Smooth muscle cell (in vitro differentiated cells): ENCODE data around the gene NUP62CL. TPM values are rescaled to one million over a fixed set of nuclear protein-coding genes. Genes with fewer than 3 reads are reported as not detected.

Experiments
- DNase-seq: peaks from one replicate; lab custom pipeline; 2025; ENCODE audit not compliant: unreplicated experiment; lab: John Stamatoyannopoulos, UW
- H2AFZ ChIP-seq: fragments of 200-600 bp; sonication (generic); 2 replicates; pipeline ENCODE4 v1.6.0; 2016; ENCODE audit warnings: antibody characterized with exemption, low read depth, mild to moderate bottlenecking
- H3F3A ChIP-seq: fragments of 200-600 bp; sonication (generic); 2 replicates; pipeline ENCODE4 v1.6.0; 2017; ENCODE audit warnings: antibody characterized with exemption, low read depth
- H3K27ac ChIP-seq: fragments of 200-600 bp; sonication (generic); 2 replicates; pipeline ENCODE4 v1.5.1; 2016; ENCODE audit warnings: low read depth, mild to moderate bottlenecking
- H3K27me3 ChIP-seq: fragments of 200-600 bp; sonication (generic); 2 replicates; pipeline ENCODE4 v1.6.1; 2016; ENCODE audit warnings: low read depth, mild to moderate bottlenecking
- H3K36me3 ChIP-seq: fragments of 200-600 bp; sonication (generic); 2 replicates; pipeline ENCODE4 v1.5.1; 2016; ENCODE audit warnings: low read depth
- H3K4me1 ChIP-seq: fragments of 200-600 bp; sonication (generic); 2 replicates; pipeline ENCODE4 v1.5.1; 2016; ENCODE audit warnings: low read depth
- H3K4me2 ChIP-seq: fragments of 200-600 bp; sonication (generic); 2 replicates; pipeline ENCODE4 v1.6.0; 2016; ENCODE audit warnings: mild to moderate bottlenecking
- H3K4me3 ChIP-seq: fragments of 200-600 bp; sonication (generic); 2 replicates; pipeline ENCODE4 v1.5.1; 2016; ENCODE audit warnings: mild to moderate bottlenecking
- H3K79me2 ChIP-seq: fragments of 200-600 bp; sonication (generic); 2 replicates; pipeline ENCODE4 v1.6.0; 2016; ENCODE audit warnings: low read depth, mild to moderate bottlenecking
- H3K9ac ChIP-seq: fragments of 200-600 bp; sonication (generic); 2 replicates; pipeline ENCODE4 v1.6.0; 2016; ENCODE audit warnings: low read depth
- H3K9me3 ChIP-seq: fragments of 200-600 bp; sonication (generic); replicated peaks from 2 replicates; pipeline ENCODE4 v1.5.1; 2016; ENCODE audit warnings: low read depth
- H4K20me1 ChIP-seq: fragments of 200-600 bp; sonication (generic); 2 replicates; pipeline ENCODE4 v1.6.0; 2016; ENCODE audit warnings: low read depth
- WGBS: methylation state at CpG from one replicate; pipeline ENCODE4 v1.1.7; 2016; ENCODE audit warnings: low lambda C conversion rate; 5-methylcytosine and 5-hydroxymethylcytosine counted together
- polyA plus RNA-seq: library from polyadenylated mRNA; unstranded; fragments of >200 nt; fragmentation: Nextera tagmentation; extraction: Ambion mirVana; gene quantifications from 2 replicates; pipeline ENCODE4 v1.2.1, GENCODE V29; 2016
- small RNA-seq: library from RNA; depleted of rRNA; stranded (forward); fragments of <200 nt; gene quantifications from one replicate; pipeline ENCODE3, GENCODE V24; 2014
- total RNA-seq: library from RNA; depleted of rRNA; stranded (reverse); fragments of >200 nt; gene quantifications from 2 replicates; pipeline ENCODE4 v1.2.3, GENCODE V29; 2014
- TF ChIP-seq, protein P1 (sequence below): fragments of 200-600 bp; sonication (generic); IDR thresholded peaks from 2 replicates; pipeline ENCODE4 v1.5.1; 2017; ENCODE audit warnings: borderline replicate concordance, mild to moderate bottlenecking, antibody characterized with exemption; ENCODE audit not compliant: insufficient read depth, poor library complexity, severe bottlenecking

The NUP62CL gene
- total and polyA plus RNA-seq, 2 experiments from 2014 or later: 2.2 TPM; not detected in 1

DNA sequence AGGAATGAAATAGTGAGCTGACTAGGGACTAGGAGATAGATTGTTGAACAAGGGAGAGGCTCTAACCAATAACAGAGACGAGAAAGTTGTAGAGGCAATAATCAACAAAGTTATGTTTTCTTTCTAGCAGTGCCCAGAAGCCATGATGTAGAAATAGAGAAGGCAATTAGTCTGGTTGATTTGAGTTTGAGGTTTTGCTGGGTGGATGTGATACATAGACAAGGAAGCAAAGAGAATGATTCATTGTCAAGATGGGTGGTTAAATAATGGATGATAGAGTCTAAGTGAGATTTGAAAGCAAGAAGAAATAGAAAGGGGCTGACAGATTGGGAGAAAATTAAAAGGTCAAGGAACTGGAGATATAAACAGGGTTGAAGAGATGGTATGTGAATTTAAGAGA is 98.8 kb downstream of the NUP62CL start:
- 76% methylated on average over 1 of the region's 1 CpG for WGBS

DNA sequence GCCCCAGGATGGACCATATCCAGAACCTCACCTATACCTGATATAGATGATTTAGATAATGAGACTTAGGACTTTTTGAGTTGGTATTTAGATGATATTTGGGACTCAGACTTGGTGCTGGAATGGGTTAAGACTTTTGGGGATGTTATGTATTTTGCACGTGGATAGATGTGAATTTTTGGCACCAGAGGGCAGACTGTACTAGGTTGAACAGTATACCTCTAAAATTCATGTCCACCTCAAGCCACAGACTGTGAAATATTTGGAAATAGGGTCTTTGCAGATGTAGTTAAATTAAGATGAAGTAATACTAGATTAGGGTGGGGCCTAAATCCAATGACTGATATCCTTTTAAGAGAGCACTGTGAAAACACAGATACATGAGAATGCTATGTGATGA is 103.3 kb downstream of the NUP62CL start:
- no peak overlapping the region for H3K27ac ChIP-seq
- no peak overlapping the region for H3K9ac ChIP-seq
- no peaks in the 10 kb centered on the region for H3K9me3 ChIP-seq
- peaks cover 6% of the 10 kb centered on the region for H4K20me1 ChIP-seq
- H3F3A ChIP-seq: no peaks in the 10 kb centered on the region
- H3K27me3 ChIP-seq: no peaks in the 10 kb centered on the region
- no peak overlapping the region for H3K4me3 ChIP-seq
- 21% methylated on average over 1 of the region's 1 CpG for WGBS
- TF ChIP-seq, protein P1, sequence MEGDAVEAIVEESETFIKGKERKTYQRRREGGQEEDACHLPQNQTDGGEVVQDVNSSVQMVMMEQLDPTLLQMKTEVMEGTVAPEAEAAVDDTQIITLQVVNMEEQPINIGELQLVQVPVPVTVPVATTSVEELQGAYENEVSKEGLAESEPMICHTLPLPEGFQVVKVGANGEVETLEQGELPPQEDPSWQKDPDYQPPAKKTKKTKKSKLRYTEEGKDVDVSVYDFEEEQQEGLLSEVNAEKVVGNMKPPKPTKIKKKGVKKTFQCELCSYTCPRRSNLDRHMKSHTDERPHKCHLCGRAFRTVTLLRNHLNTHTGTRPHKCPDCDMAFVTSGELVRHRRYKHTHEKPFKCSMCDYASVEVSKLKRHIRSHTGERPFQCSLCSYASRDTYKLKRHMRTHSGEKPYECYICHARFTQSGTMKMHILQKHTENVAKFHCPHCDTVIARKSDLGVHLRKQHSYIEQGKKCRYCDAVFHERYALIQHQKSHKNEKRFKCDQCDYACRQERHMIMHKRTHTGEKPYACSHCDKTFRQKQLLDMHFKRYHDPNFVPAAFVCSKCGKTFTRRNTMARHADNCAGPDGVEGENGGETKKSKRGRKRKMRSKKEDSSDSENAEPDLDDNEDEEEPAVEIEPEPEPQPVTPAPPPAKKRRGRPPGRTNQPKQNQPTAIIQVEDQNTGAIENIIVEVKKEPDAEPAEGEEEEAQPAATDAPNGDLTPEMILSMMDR: no peak
- H3K79me2 ChIP-seq: no peaks in the 10 kb centered on the region
- H3K4me2 ChIP-seq: no peak overlapping the region
- H3K36me3 ChIP-seq: no peaks in the 10 kb centered on the region
- H3K4me1 ChIP-seq: no peaks in the 10 kb centered on the region
- no peak overlapping the region for H2AFZ ChIP-seq
- DNase-seq: no peak

More for the DNA sequence above, 98.8 kb downstream of the NUP62CL start:
- H3K27ac ChIP-seq: no peak overlapping the region
- H3K4me2 ChIP-seq: no peak overlapping the region
- no peak for DNase-seq
- H3K4me3 ChIP-seq: no peak overlapping the region
- no peaks in the 10 kb centered on the region for H4K20me1 ChIP-seq
- H3F3A ChIP-seq: no peaks in the 10 kb centered on the region
- H3K27me3 ChIP-seq: no peaks in the 10 kb centered on the region
- H3K9ac ChIP-seq: no peak overlapping the region
- H3K36me3 ChIP-seq: no peaks in the 10 kb centered on the region
- TF ChIP-seq, protein P1: no peak
- peaks cover under 1% of the 10 kb centered on the region for H3K9me3 ChIP-seq
- H2AFZ ChIP-seq: no peak overlapping the region
- no peaks in the 10 kb centered on the region for H3K79me2 ChIP-seq
- no peaks in the 10 kb centered on the region for H3K4me1 ChIP-seq

DNA sequence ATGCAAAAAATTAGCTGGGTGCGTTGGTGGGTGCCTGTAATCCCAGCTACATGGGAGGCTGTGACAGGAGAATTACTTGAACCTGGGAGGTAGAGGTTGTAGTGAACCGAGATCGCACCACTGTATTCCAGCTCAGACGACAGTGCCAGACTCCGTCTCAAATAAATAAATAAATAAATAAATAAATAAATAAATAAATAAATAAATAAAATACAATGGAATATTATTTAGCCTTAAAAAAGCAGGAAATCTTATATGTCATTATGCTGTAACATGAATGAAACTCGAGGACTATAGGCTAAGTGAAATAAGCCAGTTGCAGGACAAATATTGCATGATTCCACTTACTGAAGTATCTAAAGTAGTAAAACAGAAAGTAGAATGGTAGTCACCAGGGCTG is 130.1 kb downstream of the NUP62CL start:
- Histone ChIP-seq H3K4me2 (no peak overlapping the region), H3K4me3 (no peak overlapping the region), H3K36me3 (no peaks in the 10 kb centered on the region), H3K9ac (no peak overlapping the region), H3K79me2 (no peaks in the 10 kb centered on the region), H3K9me3 (peaks cover 16% of the 10 kb centered on the region), H3K27ac (no peak overlapping the region), H4K20me1 (no peaks in the 10 kb centered on the region), H3K4me1 (no peaks in the 10 kb centered on the region), H2AFZ (no peak overlapping the region), H3K27me3 (no peaks in the 10 kb centered on the region), H3F3A (no peaks in the 10 kb centered on the region)
- TF ChIP-seq, protein P1: no peak
- WGBS: 88% methylated on average over 6 of the region's 6 CpGs
- no peak for DNase-seq

Small RNAs within 50 kb of the gene (small RNA-seq; reads per million reads assigned to genes)
- gene RF00019: not detected

Other genes with a start within 250 kb of the NUP62CL start
- 33.8 and 38.6 TPM in 2 replicates for gene MORC4, start 206.2 kb downstream of the NUP62CL start, total RNA-seq
- 22.9 and 27.1 TPM in 2 replicates for gene MORC4, start 206.2 kb downstream of the NUP62CL start, polyA plus RNA-seq
- gene RBM41, start 87.6 kb downstream of the NUP62CL start, total RNA-seq: 12.1 TPM in 2 replicates
- gene RBM41, start 87.6 kb downstream of the NUP62CL start, polyA plus RNA-seq: 6.5 and 13.8 TPM in 2 replicates
- gene DNAAF6, start 178 bp upstream of the NUP62CL start, total RNA-seq: not detected in 2 replicates
- gene DNAAF6, start 178 bp upstream of the NUP62CL start, polyA plus RNA-seq: not detected in 2 replicates
- gene FRMPD3, start 243.2 kb upstream of the NUP62CL start, total RNA-seq: not detected in 2 replicates
- not detected in 2 replicates for gene FRMPD3, start 243.2 kb upstream of the NUP62CL start, polyA plus RNA-seq